OCI-LY3 (cell line): ENCODE measurements around the gene PRR7.
A peak's percentile ranks its signal among the peaks of the same experiment; 100 is the strongest.

ENCODE experiments used
- H2AFZ ChIP-seq: fragments of 200-600, 300-600 bp; shearing (Covaris generic); 2 replicates; pipeline ENCODE4 v1.6.0; 2014; ENCODE audit warnings: antibody characterized with exemption, low read depth, low read length
- H3K27ac ChIP-seq: fragments of 200-600, 300-600 bp; sonication (generic); 2 replicates; pipeline ENCODE4 v1.5.1; 2014; ENCODE audit warnings: mild to moderate bottlenecking, low read length, moderate library complexity, mixed read lengths
- H3K27me3 ChIP-seq: fragments of 200-600, 300-600 bp; sonication (generic); 2 replicates; pipeline ENCODE4 v1.6.1; 2014; ENCODE audit warnings: low read depth, low read length, mixed read lengths
- H3K36me3 ChIP-seq: fragments of 200-600, 300-600 bp; sonication (generic); replicated peaks from 2 replicates; pipeline ENCODE3; 2014; ENCODE audit warnings: low read depth, low read length, mixed read lengths
- H3K4me1 ChIP-seq: fragments of 300-600, 200-600 bp; sonication (generic); 2 replicates; pipeline ENCODE4 v1.6.1; 2014; ENCODE audit warnings: low read length, mixed read lengths
- H3K4me2 ChIP-seq: fragments of 200-600, 300-600 bp; sonication (generic); 2 replicates; pipeline ENCODE4 v1.6.1; 2014; ENCODE audit warnings: low read length, mixed read lengths
- H3K4me3 ChIP-seq: fragments of 300-600, 200-600 bp; sonication (generic); 2 replicates; pipeline ENCODE4 v1.5.1; 2014; ENCODE audit warnings: antibody characterized with exemption, mild to moderate bottlenecking, low read length, moderate library complexity
- H3K79me2 ChIP-seq: fragments of 300-600, 200-600 bp; shearing (Covaris generic); 2 replicates; pipeline ENCODE4 v1.6.1; 2014; ENCODE audit warnings: mild to moderate bottlenecking, low read length, mixed read lengths
- H3K9ac ChIP-seq: fragments of 300-600, 200-600 bp; shearing (Covaris generic); 2 replicates; pipeline ENCODE4 v1.6.0; 2014; ENCODE audit warnings: mild to moderate bottlenecking, low read length, moderate library complexity
- H3K9me3 ChIP-seq: fragments of 200-600, 300-600 bp; shearing (Covaris generic); 2 replicates; pipeline ENCODE4 v1.6.1; 2014; ENCODE audit warnings: low read length, mixed read lengths; ENCODE audit not compliant: insufficient read depth
- H4K20me1 ChIP-seq: fragments of 200-600, 300-600 bp; sonication (generic); 2 replicates; pipeline ENCODE4 v1.6.1; 2016; ENCODE audit warnings: low read length, mixed read lengths; ENCODE audit not compliant: insufficient read depth
- EZH2phosphoT487 ChIP-seq: fragments of 200-600 bp; shearing (Covaris generic); IDR thresholded peaks from 2 replicates; pipeline ENCODE4 v1.6.1; 2018; ENCODE audit warnings: antibody characterized with exemption, mixed run types, low read depth
- TF ChIP-seq, protein P1 (sequence below): fragments of 200-600, 300-600 bp; sonication (generic); IDR thresholded peaks from 2 replicates; pipeline ENCODE4 v1.5.1; 2014; ENCODE audit warnings: antibody characterized with exemption, low read length, low read depth

Gene PRR7

DNA sequence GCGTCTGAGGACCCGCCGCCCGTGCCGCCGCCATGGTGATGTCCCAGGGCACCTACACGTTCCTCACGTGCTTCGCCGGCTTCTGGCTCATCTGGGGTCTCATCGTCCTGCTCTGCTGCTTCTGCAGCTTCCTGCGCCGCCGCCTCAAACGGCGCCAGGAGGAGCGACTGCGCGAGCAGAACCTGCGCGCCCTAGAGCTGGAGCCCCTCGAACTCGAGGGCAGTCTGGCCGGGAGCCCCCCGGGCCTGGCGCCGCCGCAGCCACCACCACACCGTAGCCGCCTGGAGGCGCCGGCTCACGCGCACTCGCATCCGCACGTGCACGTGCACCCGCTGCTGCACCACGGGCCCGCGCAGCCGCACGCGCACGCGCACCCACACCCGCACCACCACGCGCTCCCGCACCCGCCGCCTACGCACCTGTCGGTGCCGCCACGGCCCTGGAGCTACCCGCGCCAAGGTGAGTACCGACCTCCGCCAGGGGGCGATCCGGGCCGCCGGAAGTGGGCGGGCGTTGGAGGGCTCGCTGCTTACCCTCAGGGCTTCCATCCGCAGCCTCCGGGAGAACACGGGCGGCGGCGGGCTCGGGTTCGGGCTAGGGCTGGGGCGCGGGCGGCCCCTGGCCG is 8.5 kb downstream of the PRR7 start:
- TF ChIP-seq EZH2phosphoT487, result no peak
- TF ChIP-seq, protein P1, sequence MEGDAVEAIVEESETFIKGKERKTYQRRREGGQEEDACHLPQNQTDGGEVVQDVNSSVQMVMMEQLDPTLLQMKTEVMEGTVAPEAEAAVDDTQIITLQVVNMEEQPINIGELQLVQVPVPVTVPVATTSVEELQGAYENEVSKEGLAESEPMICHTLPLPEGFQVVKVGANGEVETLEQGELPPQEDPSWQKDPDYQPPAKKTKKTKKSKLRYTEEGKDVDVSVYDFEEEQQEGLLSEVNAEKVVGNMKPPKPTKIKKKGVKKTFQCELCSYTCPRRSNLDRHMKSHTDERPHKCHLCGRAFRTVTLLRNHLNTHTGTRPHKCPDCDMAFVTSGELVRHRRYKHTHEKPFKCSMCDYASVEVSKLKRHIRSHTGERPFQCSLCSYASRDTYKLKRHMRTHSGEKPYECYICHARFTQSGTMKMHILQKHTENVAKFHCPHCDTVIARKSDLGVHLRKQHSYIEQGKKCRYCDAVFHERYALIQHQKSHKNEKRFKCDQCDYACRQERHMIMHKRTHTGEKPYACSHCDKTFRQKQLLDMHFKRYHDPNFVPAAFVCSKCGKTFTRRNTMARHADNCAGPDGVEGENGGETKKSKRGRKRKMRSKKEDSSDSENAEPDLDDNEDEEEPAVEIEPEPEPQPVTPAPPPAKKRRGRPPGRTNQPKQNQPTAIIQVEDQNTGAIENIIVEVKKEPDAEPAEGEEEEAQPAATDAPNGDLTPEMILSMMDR, result peak; percentile 77
- Histone ChIP-seq H3K27ac (peak overlapping the region; percentile 64), H3K4me3 (peak overlapping the region; percentile 78), H3K36me3 (no peaks in the 10 kb centered on the region), H2AFZ (peak overlapping the region; percentile 37), H3K4me2 (peak overlapping the region; percentile 77), H3K27me3 (no peaks in the 10 kb centered on the region), H4K20me1 (peaks cover 23% of the 10 kb centered on the region), H3K79me2 (no peaks in the 10 kb centered on the region), H3K4me1 (peaks cover 14% of the 10 kb centered on the region), H3K9ac (peak overlapping the region; percentile 59), H3K9me3 (no peaks in the 10 kb centered on the region)

DNA sequence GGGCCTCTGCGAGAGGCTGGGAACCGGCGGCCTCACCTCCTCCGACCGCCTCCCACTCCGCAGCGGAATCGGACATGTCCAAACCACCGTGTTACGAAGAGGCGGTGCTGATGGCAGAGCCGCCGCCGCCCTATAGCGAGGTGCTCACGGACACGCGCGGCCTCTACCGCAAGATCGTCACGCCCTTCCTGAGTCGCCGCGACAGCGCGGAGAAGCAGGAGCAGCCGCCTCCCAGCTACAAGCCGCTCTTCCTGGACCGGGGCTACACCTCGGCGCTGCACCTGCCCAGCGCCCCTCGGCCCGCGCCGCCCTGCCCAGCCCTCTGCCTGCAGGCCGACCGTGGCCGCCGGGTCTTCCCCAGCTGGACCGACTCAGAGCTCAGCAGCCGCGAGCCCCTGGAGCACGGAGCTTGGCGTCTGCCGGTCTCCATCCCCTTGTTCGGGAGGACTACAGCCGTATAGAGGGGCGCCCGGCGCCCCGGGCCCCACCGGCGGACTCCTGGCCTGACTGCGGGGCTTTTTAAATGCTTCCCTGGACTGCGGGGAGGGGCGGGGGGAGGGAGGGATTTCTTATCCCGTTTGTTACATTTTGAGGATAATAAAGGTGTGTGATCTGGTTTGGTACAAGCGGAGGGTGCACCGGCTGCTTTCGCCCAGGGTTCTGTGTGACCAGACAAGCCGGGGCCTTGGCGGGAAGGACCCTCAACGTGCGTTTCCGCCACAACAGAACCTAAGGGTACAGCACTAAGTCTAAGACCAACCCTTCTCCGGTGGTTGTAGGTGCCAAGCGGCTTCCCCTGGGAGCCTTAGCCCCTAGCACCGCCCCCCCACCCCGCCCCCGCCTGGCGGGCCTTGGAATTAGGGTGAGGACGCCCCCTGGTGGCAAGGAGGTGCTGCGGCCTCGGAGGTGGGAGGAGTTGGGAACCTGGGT is 9.3 kb downstream of the PRR7 start:
- Histone ChIP-seq H4K20me1 (peaks cover 23% of the 10 kb centered on the region), H3K9ac (peak overlapping the region; percentile 59), H2AFZ (peak overlapping the region; percentile 37; the same call in 1 of the 2 replicates), H3K79me2 (no peaks in the 10 kb centered on the region), H3K4me2 (peak overlapping the region; percentile 77), H3K9me3 (no peaks in the 10 kb centered on the region), H3K4me1 (peaks cover 14% of the 10 kb centered on the region), H3K27me3 (no peaks in the 10 kb centered on the region), H3K4me3 (peak overlapping the region; percentile 78), H3K36me3 (no peaks in the 10 kb centered on the region), H3K27ac (peak overlapping the region; percentile 64)
- no peak for TF ChIP-seq EZH2phosphoT487
- TF ChIP-seq, protein P1, result peak; percentile 81

DNA sequence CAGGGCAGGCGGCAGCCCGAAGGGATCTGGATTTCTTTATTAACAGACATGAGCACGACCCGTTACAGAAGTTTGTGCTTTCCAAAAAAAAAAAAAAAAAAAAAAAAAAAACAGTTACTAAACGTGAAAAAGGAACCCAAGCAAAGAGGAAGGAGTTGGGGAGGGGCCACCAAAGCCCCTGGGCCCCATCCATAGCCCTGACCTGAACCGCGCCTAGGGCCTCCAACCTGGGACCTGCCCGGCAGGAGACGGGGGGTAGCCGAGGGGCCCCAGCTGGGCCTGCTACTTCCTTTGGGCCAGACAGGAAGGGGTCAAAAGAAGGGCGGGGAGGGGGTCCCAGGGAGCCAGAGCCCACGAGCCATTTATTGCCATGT is 10.0 kb downstream of the PRR7 start:
- Histone ChIP-seq H3K9me3 (no peaks in the 10 kb centered on the region), H3K27ac (no peak overlapping the region), H3K27me3 (no peaks in the 10 kb centered on the region), H3K4me1 (peaks cover 14% of the 10 kb centered on the region), H3K79me2 (no peaks in the 10 kb centered on the region), H3K36me3 (no peaks in the 10 kb centered on the region), H4K20me1 (peaks cover 23% of the 10 kb centered on the region), H3K9ac (no peak overlapping the region), H3K4me3 (no peak overlapping the region), H3K4me2 (no peak overlapping the region), H2AFZ (no peak overlapping the region)
- no peak for TF ChIP-seq EZH2phosphoT487
- TF ChIP-seq, protein P1, result no peak; the same call in 1 of the 2 replicates
